Endothelial cell of umbilical vein (primary cell): ENCODE data around the gene CSGALNACT2.
A peak's percentile ranks its signal among the peaks of the same experiment; 100 is the strongest.

Experiments
- CTCF ChIP-seq, 2 donors: IDR thresholded peaks; 1 replicate in 1 of 2; 2 replicates in 1 of 2; pipeline ENCODE4 v1.5.1; 2011; ENCODE audit warnings: low read length in 2 of 2, mild to moderate bottlenecking in 2 of 2, moderate library complexity in 2 of 2, control low read depth in 1 of 2, inconsistent platforms in 1 of 2, low read depth in 1 of 2; ENCODE audit not compliant: insufficient read depth in 1 of 2; ENCODE audit errors: extremely low read depth in 1 of 2
- EZH2 ChIP-seq: IDR thresholded peaks from 2 replicates; pipeline ENCODE4 v1.6.1; 2012; ENCODE audit warnings: borderline replicate concordance, low read depth, mild to moderate bottlenecking, moderate library complexity, low read length, inconsistent platforms; ENCODE audit not compliant: severe bottlenecking

GRCh38 chr10:43229208-43230061 lies 91.2 kb downstream of the CSGALNACT2 start:
- TF ChIP-seq CTCF (IDR thresholded peaks at IDR 0.05; ENCODE audit: extremely low read depth in 1 of 2, insufficient read depth in 1 of 2, low read depth in 1 of 2, low read length in 2 of 2) (no peak), EZH2 (peak; percentile 66)
